Left renal pelvis (tissue), 4 donors: ENCODE measurements around the gene RPP14. TPM values are rescaled to one million over a fixed set of nuclear protein-coding genes. Genes with fewer than 3 reads are reported as not detected.
"Not testable (repeated sequence)": the region's sequence is repeated elsewhere in the genome, so short reads cannot be mapped to it uniquely, and the experiment has no call there.

ENCODE experiments used
- DNase-seq, 4 donors: peaks; one replicate each; pipeline ENCODE4 v3.0.0-alpha.2; 2013; ENCODE audit warnings: low read depth in 4 of 4, low spot score in 3 of 4
- polyA plus RNA-seq, 4 donors: library from polyadenylated mRNA; unstranded; fragments of 120-200 nt; gene quantifications; one replicate each; pipeline ENCODE4 v1.2.1, GENCODE V29; 2013; ENCODE audit not compliant: insufficient read length in 4 of 4

The RPP14 gene
- polyA plus RNA-seq: 10 to 100 TPM; 15.4 to 23.7 (median 21.2) TPM

DNA sequence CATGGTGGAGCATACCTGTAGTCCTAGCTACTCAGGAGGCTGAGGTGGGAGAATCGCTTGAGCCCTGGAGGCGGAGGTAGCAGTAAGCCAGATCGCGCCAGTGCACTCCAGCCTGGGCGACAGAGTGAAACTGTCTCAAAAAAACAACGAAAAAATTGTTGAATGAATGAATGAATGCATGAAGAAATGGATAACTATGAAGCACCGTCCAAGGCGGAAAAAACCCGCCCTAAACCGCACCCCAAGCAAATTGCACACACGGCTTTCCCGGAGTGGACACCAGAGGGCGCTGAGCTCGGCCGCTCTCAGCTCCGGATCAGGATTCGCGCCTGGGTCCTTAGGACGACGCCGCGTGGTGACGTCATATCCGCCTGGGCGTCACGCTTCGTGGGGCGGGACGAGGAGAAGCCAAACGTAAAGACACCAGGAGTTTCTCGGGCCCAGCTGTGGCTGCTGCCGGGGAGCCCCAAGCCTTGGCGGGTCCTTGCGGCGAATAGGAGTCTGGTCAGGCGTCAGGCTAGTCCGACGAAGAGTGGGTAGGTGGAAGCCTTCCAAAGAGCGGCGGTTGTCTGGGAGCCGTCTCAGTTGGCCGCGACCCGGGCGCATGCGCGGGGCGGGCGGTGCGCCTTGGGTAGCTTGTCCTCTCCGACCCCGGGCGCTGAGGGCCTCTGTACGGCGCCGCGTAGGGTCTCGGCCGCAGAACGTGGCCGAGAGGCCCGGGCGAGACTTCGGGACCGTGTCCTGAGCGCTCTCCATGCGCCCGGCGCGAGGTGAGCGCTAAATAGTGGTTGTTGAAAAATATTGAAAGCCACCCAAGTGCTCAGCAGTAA lies at the start of gene RPP14, which contains the start of gene HTD2:
Gene RPP14 (plus strand): TSS at position 364 of the 830 bp plus-strand sequence. CDS start 4,085 bp downstream, outside the sequence.
Gene HTD2 (plus strand): TSS at position 639 of the 830 bp plus-strand sequence. CDS start 11,094 bp downstream, outside the sequence.
- DNase-seq: peak; percentile 96 to 97 (median 97)

GRCh38 chr3:58256511-58256910 lies 49.5 kb upstream of the RPP14 start:
- no peak for DNase-seq

DNA sequence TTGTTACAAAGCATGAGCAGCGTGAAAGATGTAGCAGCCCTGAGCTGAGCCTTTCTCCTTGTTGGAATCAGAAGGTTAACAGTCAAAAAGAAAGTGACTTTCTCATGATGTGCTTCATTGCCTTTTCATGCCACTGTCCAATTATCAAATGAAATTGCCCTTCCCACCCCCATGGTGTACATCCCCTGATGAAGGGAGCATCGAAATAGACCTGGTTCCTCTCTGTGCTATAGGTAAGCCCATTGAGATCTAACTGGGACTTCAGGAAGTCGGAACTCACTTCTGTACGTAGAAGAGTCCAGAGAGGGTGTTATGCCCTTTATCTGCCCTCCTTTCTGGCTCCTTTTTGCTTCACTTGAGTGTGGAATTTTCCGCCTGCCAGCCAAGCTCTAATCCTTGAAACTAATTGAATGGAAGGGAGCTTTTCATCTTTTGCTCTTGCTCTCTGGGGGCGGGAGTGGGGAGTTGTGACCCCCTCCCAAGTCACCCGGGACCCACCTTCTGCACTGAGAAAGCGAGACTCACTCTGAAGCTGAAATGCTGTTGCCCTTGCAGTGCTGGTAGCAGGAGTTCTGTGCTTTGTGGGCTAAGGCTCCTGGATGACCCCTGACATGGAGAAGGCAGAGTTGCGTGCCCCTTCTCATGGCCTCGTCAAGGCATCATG lies 47.5 kb upstream of the RPP14 start:
- no peak for DNase-seq

GRCh38 chr3:58260261-58260731 lies 45.7 kb upstream of the RPP14 start:
- no peak for DNase-seq

GRCh38 chr3:58260733-58261132 lies 45.3 kb upstream of the RPP14 start:
- no peak for DNase-seq

- no peak for DNase-seq
These were observed 43.9 kb upstream of the RPP14 start for GRCh38 chr3:58261954-58262666.

DNA sequence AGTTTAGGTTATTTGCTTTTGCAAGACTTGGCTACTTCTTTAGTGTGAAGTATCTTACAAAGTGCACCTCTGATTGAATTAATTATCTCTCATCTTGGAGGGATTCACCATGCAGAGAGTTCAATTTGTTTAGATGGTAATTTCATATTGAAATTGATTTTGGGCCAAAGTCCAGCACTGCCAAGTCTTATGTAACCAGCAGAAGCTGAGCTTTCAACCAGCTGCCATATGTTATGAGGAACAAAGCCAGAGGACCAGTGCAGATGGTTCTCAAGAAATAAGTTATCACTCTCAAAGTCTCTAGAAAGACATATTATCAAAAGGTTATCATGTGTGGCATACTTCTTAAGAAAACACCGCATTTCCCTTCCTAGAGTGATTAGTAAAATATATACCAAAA lies 39.5 kb upstream of the RPP14 start:
- no peak for DNase-seq

GRCh38 chr3:58267543-58267942 lies 38.5 kb upstream of the RPP14 start:
- DNase-seq: not testable (repeated sequence)

- DNase-seq: no peak
These were observed 36.7 kb upstream of the RPP14 start for GRCh38 chr3:58269356-58269755.

DNA sequence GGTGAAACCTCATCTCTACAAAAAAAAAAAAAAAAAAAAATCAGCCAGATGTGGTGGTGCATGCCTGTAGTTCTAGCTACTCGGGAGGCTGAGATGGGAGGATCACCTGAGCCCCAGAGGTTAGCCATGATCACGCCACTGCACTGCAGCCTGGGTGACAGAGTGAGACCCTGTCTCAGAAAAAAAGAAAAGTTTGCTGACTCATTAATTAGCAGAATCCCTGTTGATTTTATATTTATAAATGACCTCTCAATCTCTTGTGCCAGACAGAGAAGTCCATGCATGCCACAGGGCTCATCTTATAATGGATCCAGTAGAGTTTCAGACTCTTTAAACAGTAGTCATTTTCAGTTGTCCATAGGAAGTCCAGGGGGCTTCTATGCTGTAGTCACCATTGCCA lies 35.6 kb upstream of the RPP14 start:
- DNase-seq: no peak

DNA sequence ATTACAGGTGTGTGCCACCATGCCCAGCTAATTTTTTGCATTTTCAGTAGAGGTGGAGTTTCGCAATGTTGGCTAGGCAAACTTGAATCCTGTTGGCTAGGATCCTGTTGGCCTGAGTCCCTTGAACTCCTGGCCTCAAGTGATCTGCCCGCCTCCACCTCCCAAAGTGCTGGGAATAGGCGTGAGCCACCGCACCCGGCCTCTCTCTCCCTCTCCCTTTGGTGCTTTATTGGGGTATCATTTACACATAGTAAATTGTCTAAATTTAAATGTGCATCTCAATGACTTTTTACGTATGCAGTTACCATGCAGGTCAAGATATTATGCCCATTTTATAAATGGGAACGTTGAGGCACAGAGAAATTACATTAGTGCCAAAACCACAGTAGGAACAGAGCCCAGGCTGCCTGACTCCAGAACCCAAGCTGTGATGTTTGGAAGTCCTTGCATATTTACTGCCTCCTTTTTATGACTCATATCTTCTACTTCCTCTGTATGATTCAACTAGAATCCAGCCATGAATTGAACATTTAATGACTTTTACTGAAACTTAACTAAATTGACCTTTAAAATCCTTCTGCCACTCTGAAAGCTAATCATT lies 34.0 kb upstream of the RPP14 start:
- DNase-seq: no peak

DNA sequence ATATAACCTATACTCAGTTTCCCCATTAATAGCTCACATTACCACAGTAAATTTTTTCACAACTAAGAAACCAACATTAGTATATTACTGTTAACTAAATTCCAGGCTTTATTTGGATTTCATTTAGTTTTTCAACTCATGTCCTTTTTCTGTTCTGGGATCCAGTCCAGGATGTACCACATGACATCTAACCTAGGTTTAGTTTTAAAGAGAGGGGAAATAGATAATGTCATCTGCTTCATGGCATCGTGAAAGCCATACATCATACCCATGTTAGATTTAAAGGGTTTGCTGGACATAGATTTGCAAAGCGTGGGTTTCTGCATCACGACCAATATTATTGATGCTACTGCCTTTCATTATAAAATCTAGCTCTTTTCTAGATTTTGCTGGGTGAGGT lies 33.2 kb upstream of the RPP14 start:
- no peak for DNase-seq

GRCh38 chr3:58273362-58273761 lies 32.7 kb upstream of the RPP14 start:
- not testable (repeated sequence) for DNase-seq

- DNase-seq: no peak
These were observed 31.9 kb upstream of the RPP14 start for GRCh38 chr3:58274027-58274614.

DNA sequence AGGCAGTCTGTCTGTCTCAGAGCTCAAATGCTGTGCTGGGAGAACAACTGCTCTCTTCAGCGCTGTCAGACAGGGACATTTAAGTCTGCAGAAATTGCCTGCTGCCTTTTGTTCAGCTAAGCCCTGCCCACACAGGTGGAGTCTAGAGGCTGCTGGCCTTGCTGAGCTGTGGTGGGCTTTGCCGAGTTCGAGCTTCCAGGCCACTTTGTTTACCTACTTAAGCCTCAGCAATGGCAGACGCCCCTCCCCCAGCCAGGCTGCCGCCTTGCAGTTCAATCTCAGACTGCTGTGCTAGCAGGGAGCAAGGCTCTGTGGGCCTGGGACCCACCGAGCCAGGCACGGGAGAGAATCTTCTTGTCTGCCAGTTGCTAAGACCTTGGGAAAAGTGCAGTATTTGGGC lies 25.0 kb upstream of the RPP14 start:
- no peak for DNase-seq

DNA sequence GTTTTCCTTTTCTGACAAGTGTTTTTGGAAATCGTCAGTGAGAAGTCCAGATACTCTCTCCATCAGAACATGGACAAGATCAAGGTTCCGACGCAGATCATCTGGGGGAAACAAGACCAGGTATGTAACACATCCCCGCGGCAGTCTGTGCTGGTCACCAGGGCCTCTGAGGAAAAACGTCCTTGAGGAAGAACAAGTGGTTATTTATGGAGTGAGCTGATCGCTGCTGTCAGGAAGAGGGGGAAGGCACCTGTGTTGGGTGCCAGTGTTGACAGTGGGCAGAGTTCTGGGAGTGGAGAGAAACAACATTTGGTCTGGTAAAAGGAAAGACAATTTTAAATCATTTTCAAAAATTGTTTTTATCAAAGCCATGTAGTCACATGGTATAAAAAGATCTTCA lies 20.7 kb upstream of the RPP14 start:
- DNase-seq: no peak

DNA sequence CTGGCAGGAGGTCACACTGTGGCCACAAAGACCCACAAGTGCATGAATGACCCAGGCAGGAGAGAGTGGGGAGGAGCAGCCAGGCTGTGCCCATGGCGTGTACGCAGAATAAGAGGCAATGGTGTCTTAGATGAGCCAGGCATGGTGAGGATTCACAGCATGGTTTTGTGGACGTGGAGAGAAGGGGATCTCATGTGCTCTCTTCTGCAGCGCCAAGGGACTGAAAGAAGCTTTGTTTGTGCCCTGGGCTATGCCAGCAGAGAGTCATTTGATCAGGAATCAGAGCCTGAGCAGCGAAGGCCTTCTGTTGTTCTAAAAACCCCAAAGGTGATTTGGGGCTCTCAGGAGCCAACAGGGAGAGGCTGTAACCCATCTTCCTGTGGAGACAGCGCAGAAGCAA lies 18.7 kb upstream of the RPP14 start:
- no peak for DNase-seq

DNA sequence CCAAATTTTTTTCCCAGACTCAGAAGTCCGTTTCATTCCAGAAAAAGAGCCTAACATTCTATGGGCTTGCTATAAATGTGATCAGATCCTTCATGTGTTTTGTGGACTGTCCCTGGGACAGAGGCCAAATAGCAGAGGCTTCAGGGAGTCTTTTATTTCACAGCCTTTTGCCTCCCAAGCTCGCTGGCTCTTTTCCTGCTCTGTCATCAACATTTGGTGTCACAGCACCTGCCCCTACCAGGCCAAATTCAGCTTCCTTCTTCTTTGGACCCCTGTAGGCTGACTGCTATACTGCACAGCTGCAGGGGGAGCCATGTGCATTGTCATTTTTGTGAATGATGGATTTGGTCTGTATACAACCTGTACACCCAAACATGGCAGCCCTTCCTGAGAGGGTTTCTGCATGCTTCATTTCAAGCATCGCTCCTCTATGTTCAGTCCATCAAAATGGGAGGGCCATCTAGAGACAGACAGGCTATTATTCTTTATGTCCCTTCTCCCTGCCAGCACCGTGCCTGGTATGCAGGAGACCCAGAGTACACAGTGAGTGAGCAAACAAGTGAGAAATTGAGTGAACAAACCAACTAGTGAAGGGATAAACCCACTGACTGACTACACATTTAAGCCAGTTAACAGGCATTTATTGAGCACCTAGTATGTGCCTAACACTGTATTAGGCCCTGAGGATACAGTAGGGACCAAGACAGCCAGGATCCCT lies 17.9 kb upstream of the RPP14 start:
- no peak for DNase-seq

GRCh38 chr3:58288964-58289613 lies 17.0 kb upstream of the RPP14 start:
- DNase-seq: not testable (repeated sequence)
